ENCODE results near the gene ACTR1A. TPM values are rescaled to one million over a fixed set of nuclear protein-coding genes. Genes with fewer than 3 reads are reported as not detected.

ACTR1A gene
- total RNA-seq, 2 donors from 2014 or later, result 91.6 to 114 TPM

DNA sequence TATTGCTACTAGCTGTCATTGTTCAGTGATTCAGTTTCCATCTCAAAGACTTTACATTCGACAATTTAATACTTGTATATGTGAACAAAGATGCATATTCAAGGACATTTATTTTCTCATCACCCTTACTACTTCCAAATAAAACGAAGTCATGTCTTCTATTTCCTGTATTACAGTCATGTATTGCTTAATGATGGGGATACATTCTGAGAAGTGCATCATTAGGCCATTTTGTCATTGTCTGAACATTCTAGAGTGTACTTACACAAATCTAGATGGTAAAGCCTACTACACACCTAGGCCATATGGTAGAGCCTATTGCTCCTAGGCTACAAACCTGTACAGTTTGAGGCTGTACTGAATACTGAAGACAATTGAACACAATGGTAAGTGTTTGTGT, 57.7 kb downstream of the ACTR1A start:
- Mint-ChIP-seq H3K4me3 (no peak overlapping the region), H3K27ac (no peak overlapping the region), H3K9me3 (no peaks in the 10 kb centered on the region), H3K27me3 (ENCODE audit: insufficient read depth) (peaks cover 8% of the 10 kb centered on the region), H3K4me1 (peaks cover 7% of the 10 kb centered on the region), H3K36me3 (ENCODE audit: low read depth) (no peaks in the 10 kb centered on the region)
- Histone ChIP-seq H3K4me1 (ENCODE audit: control insufficient read depth, insufficient read depth, low read length) (peaks cover 4% of the 10 kb centered on the region), H3K9me3 (ENCODE audit: control insufficient read depth, low read length) (no peaks in the 10 kb centered on the region), H3K27me3 (ENCODE audit: control insufficient read depth, insufficient read depth, low read length, poor library complexity, severe bottlenecking) (peaks cover 11% of the 10 kb centered on the region), H3K27ac (ENCODE audit: low read depth, low read length) (no peak overlapping the region), H3K9ac (ENCODE audit: extremely low read depth, low read length, poor library complexity, severe bottlenecking) (no peak overlapping the region), H3K36me3 (ENCODE audit: control insufficient read depth, insufficient read depth, low read length) (no peaks in the 10 kb centered on the region), H3K4me3 (ENCODE audit: low read length) (no peak overlapping the region)
- TF ChIP-seq, protein P1, sequence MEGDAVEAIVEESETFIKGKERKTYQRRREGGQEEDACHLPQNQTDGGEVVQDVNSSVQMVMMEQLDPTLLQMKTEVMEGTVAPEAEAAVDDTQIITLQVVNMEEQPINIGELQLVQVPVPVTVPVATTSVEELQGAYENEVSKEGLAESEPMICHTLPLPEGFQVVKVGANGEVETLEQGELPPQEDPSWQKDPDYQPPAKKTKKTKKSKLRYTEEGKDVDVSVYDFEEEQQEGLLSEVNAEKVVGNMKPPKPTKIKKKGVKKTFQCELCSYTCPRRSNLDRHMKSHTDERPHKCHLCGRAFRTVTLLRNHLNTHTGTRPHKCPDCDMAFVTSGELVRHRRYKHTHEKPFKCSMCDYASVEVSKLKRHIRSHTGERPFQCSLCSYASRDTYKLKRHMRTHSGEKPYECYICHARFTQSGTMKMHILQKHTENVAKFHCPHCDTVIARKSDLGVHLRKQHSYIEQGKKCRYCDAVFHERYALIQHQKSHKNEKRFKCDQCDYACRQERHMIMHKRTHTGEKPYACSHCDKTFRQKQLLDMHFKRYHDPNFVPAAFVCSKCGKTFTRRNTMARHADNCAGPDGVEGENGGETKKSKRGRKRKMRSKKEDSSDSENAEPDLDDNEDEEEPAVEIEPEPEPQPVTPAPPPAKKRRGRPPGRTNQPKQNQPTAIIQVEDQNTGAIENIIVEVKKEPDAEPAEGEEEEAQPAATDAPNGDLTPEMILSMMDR (conservative IDR thresholded peaks at IDR 0.05), result no peak
- WGBS, 2 experiments (ENCODE audit: insufficient coverage in 1 of 2, insufficient read length in 1 of 2), result 60 to 100% methylated on average over 1 of the region's 2 CpGs
- no peak for DNase-seq

- no peak overlapping the region for H3K27ac ChIP-seq (ENCODE audit: low read depth, low read length)
- no peak overlapping the region for H3K9ac ChIP-seq (ENCODE audit: extremely low read depth, low read length, poor library complexity, severe bottlenecking)
- Mint-ChIP-seq H3K4me3 (no peak overlapping the region), H3K4me1 (peaks cover 11% of the 10 kb centered on the region), H3K27ac (no peak overlapping the region), H3K9me3 (no peaks in the 10 kb centered on the region), H3K36me3 (ENCODE audit: low read depth) (no peaks in the 10 kb centered on the region), H3K27me3 (ENCODE audit: insufficient read depth) (peaks cover 54% of the 10 kb centered on the region)
- TF ChIP-seq, protein P1 (conservative IDR thresholded peaks at IDR 0.05), result no peak
- WGBS, 2 experiments (ENCODE audit: insufficient coverage in 1 of 2, insufficient read length in 1 of 2), result 73 to 93% methylated on average over 1 of the region's 1 CpG
- H3K36me3 ChIP-seq (ENCODE audit: control insufficient read depth, insufficient read depth, low read length), result no peaks in the 10 kb centered on the region
- H3K27me3 ChIP-seq (ENCODE audit: control insufficient read depth, insufficient read depth, low read length, poor library complexity, severe bottlenecking), result peaks cover 40% of the 10 kb centered on the region
- peaks cover 9% of the 10 kb centered on the region for H3K4me1 ChIP-seq (ENCODE audit: control insufficient read depth, insufficient read depth, low read length)
- DNase-seq, result no peak
- H3K4me3 ChIP-seq (ENCODE audit: low read length), result no peak overlapping the region
- no peaks in the 10 kb centered on the region for H3K9me3 ChIP-seq (ENCODE audit: control insufficient read depth, low read length)
Measured at GRCh38 chr10:102438374-102438773, 64.1 kb downstream of the ACTR1A start.

DNA sequence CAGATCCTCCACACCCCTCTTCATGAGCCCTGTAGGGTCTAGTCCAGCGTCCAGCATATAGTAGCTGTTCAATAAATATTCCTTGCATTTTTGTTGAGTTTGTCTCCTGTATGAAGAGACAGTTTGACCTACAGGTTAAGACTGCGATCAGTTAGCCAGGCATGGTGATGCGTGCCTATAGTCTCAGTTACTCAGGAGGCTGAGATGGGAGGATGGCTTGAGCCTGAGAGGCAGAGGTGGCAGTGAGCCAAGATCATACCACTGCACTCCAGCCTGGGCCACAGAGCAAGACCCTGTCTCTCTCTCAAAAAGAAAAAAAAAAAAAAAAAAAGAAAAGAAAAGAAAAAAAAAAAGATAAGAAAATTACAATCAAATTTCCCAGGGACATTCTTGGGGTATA, 65.0 kb downstream of the ACTR1A start:
- H3K4me1 ChIP-seq (ENCODE audit: control insufficient read depth, insufficient read depth, low read length), result peaks cover 9% of the 10 kb centered on the region
- no peak overlapping the region for H3K27ac Mint-ChIP-seq
- H3K36me3 Mint-ChIP-seq (ENCODE audit: low read depth), result no peaks in the 10 kb centered on the region
- 95% methylated on average over 3 of the region's 3 CpGs; no CpG with 5 or more reads in 1 of the 2 experiments for WGBS, 2 experiments (ENCODE audit: insufficient coverage in 1 of 2, insufficient read length in 1 of 2)
- peaks cover 11% of the 10 kb centered on the region for H3K4me1 Mint-ChIP-seq
- no peak overlapping the region for H3K4me3 Mint-ChIP-seq
- no peak overlapping the region for H3K27ac ChIP-seq (ENCODE audit: low read depth, low read length)
- H3K4me3 ChIP-seq (ENCODE audit: low read length), result no peak overlapping the region
- no peaks in the 10 kb centered on the region for H3K9me3 Mint-ChIP-seq
- H3K36me3 ChIP-seq (ENCODE audit: control insufficient read depth, insufficient read depth, low read length), result no peaks in the 10 kb centered on the region
- peaks cover 62% of the 10 kb centered on the region for H3K27me3 Mint-ChIP-seq (ENCODE audit: insufficient read depth)
- TF ChIP-seq, protein P1 (conservative IDR thresholded peaks at IDR 0.05), result no peak
- DNase-seq, result no peak
- no peak overlapping the region for H3K9ac ChIP-seq (ENCODE audit: extremely low read depth, low read length, poor library complexity, severe bottlenecking)
- no peaks in the 10 kb centered on the region for H3K9me3 ChIP-seq (ENCODE audit: control insufficient read depth, low read length)
- H3K27me3 ChIP-seq (ENCODE audit: control insufficient read depth, insufficient read depth, low read length, poor library complexity, severe bottlenecking), result peaks cover 41% of the 10 kb centered on the region

Data from endodermal cell (in vitro differentiated cells).